GM23248 (cell line): Measurements from ENCODE around the gene LRRC43. TPM values are rescaled to one million over a fixed set of nuclear protein-coding genes. Genes with fewer than 3 reads are reported as not detected.

ENCODE experiments used
- DNase-seq: peaks from one replicate; pipeline ENCODE4 v3.0.0-alpha.2; 2015
- H2AFZ ChIP-seq: fragments of 200-600 bp; sonication (generic); 2 replicates; pipeline ENCODE4 v1.6.1; 2016; ENCODE audit warnings: antibody characterized with exemption
- H3F3A ChIP-seq: fragments of 200-600 bp; sonication (generic); 2 replicates; pipeline ENCODE4 v1.6.1; 2016; ENCODE audit warnings: mild to moderate bottlenecking, antibody characterized with exemption, mixed run types; ENCODE audit not compliant: insufficient read depth
- H3K27ac ChIP-seq: fragments of 200-600 bp; sonication (generic); 2 replicates; pipeline ENCODE4 v1.5.1; 2016; ENCODE audit warnings: mild to moderate bottlenecking
- H3K27me3 ChIP-seq: fragments of 200-600 bp; sonication (generic); replicated peaks from 2 replicates; pipeline ENCODE4 v1.6.1; 2016; ENCODE audit warnings: mild to moderate bottlenecking; ENCODE audit not compliant: insufficient read depth
- H3K36me3 ChIP-seq: fragments of 200-600 bp; sonication (generic); 2 replicates; pipeline ENCODE4 v1.6.1; 2016; ENCODE audit warnings: low read depth, mild to moderate bottlenecking
- H3K4me1 ChIP-seq: fragments of 200-600 bp; sonication (generic); 2 replicates; pipeline ENCODE4 v1.6.1; 2016; ENCODE audit warnings: mild to moderate bottlenecking; ENCODE audit not compliant: insufficient read depth
- H3K4me2 ChIP-seq: fragments of 200-600 bp; sonication (generic); one replicate; pipeline ENCODE4 v1.6.1; 2016; ENCODE audit warnings: mild to moderate bottlenecking; ENCODE audit not compliant: unreplicated experiment
- H3K4me3 ChIP-seq: fragments of 200-600 bp; sonication (generic); 2 replicates; pipeline ENCODE4 v1.5.1; 2016; ENCODE audit warnings: mild to moderate bottlenecking
- H3K79me2 ChIP-seq: fragments of 200-600 bp; sonication (generic); 2 replicates; pipeline ENCODE4 v1.6.1; 2016; ENCODE audit warnings: mild to moderate bottlenecking; ENCODE audit not compliant: insufficient read depth
- H3K9ac ChIP-seq: fragments of 200-600 bp; sonication (generic); 2 replicates; pipeline ENCODE4 v1.6.1; 2016; ENCODE audit warnings: mild to moderate bottlenecking
- H3K9me2 ChIP-seq: fragments of 200-600 bp; sonication (generic); 2 replicates; pipeline ENCODE4 v1.6.1; 2016; ENCODE audit warnings: mixed run types, mild to moderate bottlenecking, moderate library complexity; ENCODE audit not compliant: insufficient read depth
- H3K9me3 ChIP-seq: fragments of 200-600 bp; sonication (generic); one replicate; pipeline ENCODE4 v1.6.1; 2017; ENCODE audit warnings: low read depth
- H4K20me1 ChIP-seq: fragments of 200-600 bp; sonication (generic); 2 replicates; pipeline ENCODE4 v1.6.0; 2016; ENCODE audit not compliant: insufficient read depth
- EZH2 ChIP-seq: fragments of 200-600 bp; sonication (generic); IDR thresholded peaks from 2 replicates; pipeline ENCODE4 v1.6.1; 2018; ENCODE audit warnings: antibody characterized with exemption, mild to moderate bottlenecking; ENCODE audit not compliant: insufficient read depth, poor library complexity, severe bottlenecking
- EZH2phosphoT487 ChIP-seq: fragments of 200-600 bp; sonication (generic); IDR thresholded peaks from 2 replicates; pipeline ENCODE4 v1.6.1; 2018; ENCODE audit warnings: antibody characterized with exemption, moderate library complexity, mild to moderate bottlenecking, low read depth; ENCODE audit not compliant: insufficient read depth
- WGBS, 2 experiments: methylation state at CpG; one replicate each; pipeline ENCODE4 v1.1.6; 2015 to 2017; ENCODE audit warnings: low lambda C conversion rate in 2 of 2, low coverage in 1 of 2; ENCODE audit errors: missing lambda C conversion rate in 2 of 2; 5-methylcytosine and 5-hydroxymethylcytosine counted together
- in situ Hi-C: fragments of 300-500 bp; cut with MboI; formaldehyde crosslinking; loops from 2 replicates; pipeline ENCODE4 v1.15.0; 2020
- polyA plus RNA-seq: library from polyadenylated mRNA; unstranded; fragments of >200 nt; fragmentation: Nextera tagmentation; extraction: Ambion mirVana; gene quantifications from 2 replicates; pipeline ENCODE4 v1.2.1, GENCODE V29; 2016
- total RNA-seq: library from RNA; depleted of rRNA; stranded (reverse); fragments of >200 nt; shearing (Covaris generic); gene quantifications from 2 replicates; pipeline ENCODE4 v1.2.3, GENCODE V29; 2014

LRRC43 gene
- total and polyA plus RNA-seq, 2 experiments from 2014 or later, result 1.9 to 6.4 TPM

DNA sequence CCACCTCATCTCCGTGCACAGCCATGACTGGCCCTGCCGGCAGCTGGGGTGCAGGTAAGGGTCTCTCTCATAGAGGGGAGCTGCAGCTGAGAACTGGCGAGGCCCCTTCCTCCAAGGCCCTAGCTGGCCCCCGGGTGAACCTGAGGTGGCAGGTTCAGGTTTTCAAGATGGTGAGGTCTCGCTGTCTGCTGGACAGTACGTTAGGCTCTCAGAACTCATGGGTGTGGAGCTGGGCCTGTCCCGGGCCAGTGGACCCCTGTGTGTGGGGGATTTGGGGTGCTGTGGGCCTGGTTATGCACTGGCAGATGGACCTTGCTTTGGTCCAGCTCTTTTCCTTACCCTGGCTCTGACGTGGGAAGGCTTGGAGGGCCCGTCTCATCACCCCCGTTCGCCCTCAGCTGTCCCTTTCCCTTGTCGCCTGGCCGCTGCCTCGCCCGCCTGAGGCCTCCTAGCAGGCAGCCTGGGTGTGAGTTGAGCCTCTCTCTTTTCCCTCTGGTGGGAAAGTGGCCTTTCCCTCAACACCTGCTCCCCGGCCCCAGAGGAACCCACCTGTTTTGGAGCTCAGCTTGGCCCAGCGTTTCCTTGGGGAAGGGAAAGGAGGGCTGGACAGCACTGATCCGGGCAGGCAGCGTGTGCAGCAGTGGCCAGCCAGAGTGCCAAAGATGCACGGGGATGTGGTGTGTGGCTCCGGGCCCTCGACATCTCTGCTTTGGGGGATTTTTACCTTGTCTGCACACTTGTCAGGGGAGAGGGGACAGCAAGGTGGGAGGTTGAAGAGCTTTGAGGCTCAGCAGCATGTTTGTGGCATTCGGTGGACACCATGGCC is 37.2 kb upstream of the LRRC43 start:
- H3K4me1 ChIP-seq, result no peaks in the 10 kb centered on the region
- no peaks in the 10 kb centered on the region for H3K9me2 ChIP-seq
- no peak overlapping the region for H2AFZ ChIP-seq
- no peaks in the 10 kb centered on the region for H3K79me2 ChIP-seq
- H3K9me3 ChIP-seq, result no peaks in the 10 kb centered on the region
- no peak for DNase-seq
- no peak overlapping the region for H3K27ac ChIP-seq
- H3K4me3 ChIP-seq, result no peak overlapping the region
- in situ Hi-C loops, result no loop called here
- no peaks in the 10 kb centered on the region for H3F3A ChIP-seq
- no peaks in the 10 kb centered on the region for H3K27me3 ChIP-seq
- no peak overlapping the region for H3K4me2 ChIP-seq
- H3K9ac ChIP-seq, result no peak overlapping the region
- no peaks in the 10 kb centered on the region for H3K36me3 ChIP-seq
- no peak for TF ChIP-seq EZH2
- no peak for TF ChIP-seq EZH2phosphoT487
- 89 to 90% methylated on average over 20 to 23 of the region's 23 CpGs for WGBS, 2 experiments
- no peaks in the 10 kb centered on the region for H4K20me1 ChIP-seq

DNA sequence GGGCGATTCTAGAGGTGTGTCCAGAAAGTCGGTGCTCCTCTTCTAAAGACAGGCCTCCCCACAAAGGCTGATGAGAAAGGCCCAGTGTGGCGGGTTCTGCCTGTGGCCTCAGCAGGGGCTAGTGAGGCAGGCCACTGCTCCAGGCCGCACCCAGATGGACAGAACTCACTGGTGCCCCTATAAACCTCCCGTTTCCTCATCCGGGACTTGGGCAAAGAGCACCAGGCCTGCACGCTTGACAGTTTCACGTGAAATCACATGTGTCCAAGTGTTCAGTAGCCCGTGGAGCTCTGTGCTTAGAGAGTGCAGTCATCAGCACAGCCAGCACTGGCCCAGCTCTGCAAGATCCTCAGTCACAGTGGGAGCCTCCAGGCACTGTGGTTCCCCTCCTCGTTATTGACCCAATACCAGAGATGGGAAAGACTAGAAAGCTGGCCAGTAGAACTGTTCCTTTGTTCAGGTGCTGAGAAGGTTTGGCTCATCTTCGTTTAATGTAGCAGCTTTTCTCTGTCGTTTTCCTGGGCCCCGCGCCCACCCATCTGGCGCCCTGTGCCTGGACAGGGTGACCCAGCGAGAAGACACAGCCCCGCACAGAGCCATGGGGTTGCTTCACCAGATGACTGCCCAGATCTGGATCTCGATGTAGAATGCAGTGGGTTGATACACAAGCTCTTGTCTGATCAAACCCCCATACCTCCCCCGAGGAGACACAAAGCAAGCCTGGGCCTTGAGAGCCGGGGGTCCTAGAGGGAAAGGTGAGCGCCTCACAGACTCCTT is 35.2 kb upstream of the LRRC43 start:
- no peaks in the 10 kb centered on the region for H3K9me2 ChIP-seq
- H3K4me3 ChIP-seq, result no peak overlapping the region
- H3K9me3 ChIP-seq, result no peaks in the 10 kb centered on the region
- DNase-seq, result no peak
- H4K20me1 ChIP-seq, result no peaks in the 10 kb centered on the region
- in situ Hi-C loops, result no loop called here
- H3F3A ChIP-seq, result no peaks in the 10 kb centered on the region
- no peaks in the 10 kb centered on the region for H3K36me3 ChIP-seq
- H3K4me1 ChIP-seq, result no peaks in the 10 kb centered on the region
- H3K79me2 ChIP-seq, result no peaks in the 10 kb centered on the region
- H3K27ac ChIP-seq, result no peak overlapping the region
- no peak overlapping the region for H3K9ac ChIP-seq
- no peak overlapping the region for H2AFZ ChIP-seq
- H3K4me2 ChIP-seq, result no peak overlapping the region
- WGBS, 2 experiments, result 75 to 76% methylated on average over 21 of the region's 21 CpGs
- TF ChIP-seq EZH2 (no peak), EZH2phosphoT487 (no peak)
- no peaks in the 10 kb centered on the region for H3K27me3 ChIP-seq

DNA sequence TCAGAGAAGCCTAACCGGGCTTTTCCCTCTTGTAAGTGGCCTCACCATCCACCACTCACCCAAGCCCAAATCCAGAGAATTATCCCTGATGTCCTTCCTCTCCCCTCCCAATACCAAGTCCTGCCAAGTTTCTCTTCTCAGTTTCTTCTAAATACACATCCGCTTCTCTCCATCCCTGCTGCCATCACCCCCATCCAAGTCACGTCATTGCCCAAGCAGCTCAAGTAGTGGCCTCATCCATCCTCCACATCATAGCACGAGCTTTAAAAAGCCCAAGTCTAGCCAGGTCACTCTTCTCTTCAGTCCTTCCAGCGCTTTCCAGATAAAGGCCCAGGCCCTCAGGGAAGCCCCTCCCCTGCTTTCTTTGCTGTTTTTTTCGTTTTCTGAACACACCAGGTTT is 34.3 kb upstream of the LRRC43 start:
- Histone ChIP-seq H3K27ac (no peak overlapping the region), H4K20me1 (no peaks in the 10 kb centered on the region), H3K4me2 (no peak overlapping the region), H3F3A (no peaks in the 10 kb centered on the region), H3K9ac (no peak overlapping the region), H3K9me3 (no peaks in the 10 kb centered on the region), H3K79me2 (no peaks in the 10 kb centered on the region), H3K4me1 (no peaks in the 10 kb centered on the region), H3K4me3 (no peak overlapping the region), H2AFZ (no peak overlapping the region), H3K9me2 (no peaks in the 10 kb centered on the region), H3K27me3 (no peaks in the 10 kb centered on the region), H3K36me3 (no peaks in the 10 kb centered on the region)
- 63 to 69% methylated on average over 6 of the region's 6 CpGs for WGBS, 2 experiments
- in situ Hi-C loops, result no loop called here
- DNase-seq, result peak; percentile 14
- TF ChIP-seq EZH2 (no peak), EZH2phosphoT487 (no peak)

DNA sequence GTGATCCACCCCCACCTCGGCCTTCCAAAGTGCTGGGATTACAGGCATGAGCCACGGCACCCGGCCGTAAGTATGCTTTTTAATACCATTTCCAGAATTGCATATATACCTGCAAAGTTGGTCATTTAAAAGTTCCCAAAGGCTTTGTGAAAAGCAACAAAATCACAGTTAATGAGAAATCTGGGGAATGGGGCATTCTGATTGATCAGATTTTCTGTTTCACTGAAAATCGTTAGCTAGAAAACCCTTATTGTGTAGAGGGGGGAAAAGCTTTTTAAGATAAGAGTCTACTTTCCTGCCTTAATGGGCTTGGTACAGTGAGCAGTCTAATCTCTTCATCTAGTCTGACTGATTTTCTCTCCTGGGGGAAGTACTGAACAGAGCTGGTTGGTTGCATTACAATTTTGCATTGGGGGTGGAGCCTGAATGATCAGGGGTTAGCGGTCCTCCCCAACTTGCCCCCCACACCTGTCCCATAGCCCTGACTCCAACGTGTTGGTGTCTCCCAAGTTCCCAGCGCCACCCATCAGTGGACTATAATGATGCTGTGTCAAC is 32.7 kb upstream of the LRRC43 start:
- H3K4me2 ChIP-seq, result no peak overlapping the region
- H3K27ac ChIP-seq, result no peak overlapping the region
- no peak overlapping the region for H2AFZ ChIP-seq
- H3K4me1 ChIP-seq, result no peaks in the 10 kb centered on the region
- H3K9me3 ChIP-seq, result no peaks in the 10 kb centered on the region
- H4K20me1 ChIP-seq, result no peaks in the 10 kb centered on the region
- H3K4me3 ChIP-seq, result no peak overlapping the region
- H3K79me2 ChIP-seq, result no peaks in the 10 kb centered on the region
- H3K27me3 ChIP-seq, result no peaks in the 10 kb centered on the region
- in situ Hi-C loops, result no loop called here
- no peaks in the 10 kb centered on the region for H3K9me2 ChIP-seq
- no peaks in the 10 kb centered on the region for H3F3A ChIP-seq
- no peaks in the 10 kb centered on the region for H3K36me3 ChIP-seq
- 77 to 82% methylated on average over 8 of the region's 8 CpGs for WGBS, 2 experiments
- TF ChIP-seq EZH2, result no peak
- TF ChIP-seq EZH2phosphoT487, result no peak
- DNase-seq, result no peak
- no peak overlapping the region for H3K9ac ChIP-seq
